HAP-1 (cell line): ENCODE measurements around the gene GPR17.
A peak's percentile ranks its signal among the peaks of the same experiment; 100 is the strongest.

ENCODE experiments used
- DNase-seq, 2 experiments: peaks; one replicate each; pipeline ENCODE4 v3.0.0-alpha.2; 2016 to 2020; ENCODE audit warnings: low spot score in 2 of 2
- H3K27me3 ChIP-seq: fragments of 250-450 bp; sonication (Bioruptor Pico); 2 replicates; pipeline ENCODE4 v1.5.1; 2020; ENCODE audit warnings: low read depth, mild to moderate bottlenecking, moderate library complexity
- H3K36me3 ChIP-seq: fragments of 250-450 bp; sonication (Bioruptor Pico); replicated peaks from 2 replicates; pipeline ENCODE4 v1.5.1; 2020; ENCODE audit warnings: mild to moderate bottlenecking
- H3K4me1 ChIP-seq: fragments of 250-450 bp; sonication (Bioruptor Pico); 2 replicates; pipeline ENCODE4 v1.5.1; 2020; ENCODE audit warnings: mild to moderate bottlenecking
- H3K4me3 ChIP-seq: fragments of 250-450 bp; sonication (Bioruptor Pico); 2 replicates; pipeline ENCODE4 v1.5.1; 2020; ENCODE audit warnings: mild to moderate bottlenecking, moderate library complexity
- H3K9me3 ChIP-seq: fragments of 250-450 bp; sonication (Bioruptor Pico); 2 replicates; pipeline ENCODE4 v1.5.1; 2020; ENCODE audit warnings: mild to moderate bottlenecking, moderate library complexity
- in situ Hi-C: fragments of 300-500 bp; cut with MboI; formaldehyde crosslinking; loops from 3 replicates; pipeline ENCODE4 v1.14.3; 2020; ENCODE audit warnings: low sequenced_read_pairs, inconsistent platforms, mixed read lengths

Gene GPR17

GRCh38 chr2:127664895-127665225, 18.9 kb downstream of the GPR17 start:
- Histone ChIP-seq H3K27me3 (peaks cover 11% of the 10 kb centered on the region; the same call in 1 of the 2 replicates), H3K36me3 (no peaks in the 10 kb centered on the region), H3K9me3 (no peaks in the 10 kb centered on the region), H3K4me3 (no peak overlapping the region), H3K4me1 (no peaks in the 10 kb centered on the region)
- in situ Hi-C loops, result no loop called here
- DNase-seq, result no peak

GRCh38 chr2:127665267-127665893, 19.4 kb downstream of the GPR17 start:
- no peaks in the 10 kb centered on the region for H3K4me1 ChIP-seq
- H3K9me3 ChIP-seq, result no peaks in the 10 kb centered on the region
- in situ Hi-C loops, result no loop called here
- H3K4me3 ChIP-seq, result no peak overlapping the region
- H3K27me3 ChIP-seq, result peaks cover 11% of the 10 kb centered on the region; the same call in 1 of the 2 replicates
- peak in 1 of 2 experiments; percentile 3 for DNase-seq
- H3K36me3 ChIP-seq, result no peaks in the 10 kb centered on the region

GRCh38 chr2:127669056-127669455, 23.1 kb downstream of the GPR17 start:
- Histone ChIP-seq H3K27me3 (peaks cover 11% of the 10 kb centered on the region; the same call in 1 of the 2 replicates), H3K9me3 (no peaks in the 10 kb centered on the region), H3K4me1 (no peaks in the 10 kb centered on the region), H3K36me3 (no peaks in the 10 kb centered on the region), H3K4me3 (no peak overlapping the region)
- in situ Hi-C loops, result no loop called here
- DNase-seq, result no peak

GRCh38 chr2:127670055-127670956, 24.4 kb downstream of the GPR17 start:
- Histone ChIP-seq H3K36me3 (no peaks in the 10 kb centered on the region), H3K4me3 (no peak overlapping the region), H3K9me3 (no peaks in the 10 kb centered on the region), H3K4me1 (no peaks in the 10 kb centered on the region), H3K27me3 (peaks cover 8% of the 10 kb centered on the region; the same call in 1 of the 2 replicates)
- no peak for DNase-seq
- in situ Hi-C loops, result no loop called here

GRCh38 chr2:127670957-127671290, 25.0 kb downstream of the GPR17 start:
- peaks cover 6% of the 10 kb centered on the region; the same call in 1 of the 2 replicates for H3K27me3 ChIP-seq
- DNase-seq, result no peak
- H3K4me3 ChIP-seq, result no peak overlapping the region
- H3K36me3 ChIP-seq, result no peaks in the 10 kb centered on the region
- H3K9me3 ChIP-seq, result no peaks in the 10 kb centered on the region
- in situ Hi-C loops, result no loop called here
- no peaks in the 10 kb centered on the region for H3K4me1 ChIP-seq

- in situ Hi-C loops, result no loop called here
- no peaks in the 10 kb centered on the region for H3K9me3 ChIP-seq
- DNase-seq, result no peak
- H3K36me3 ChIP-seq, result no peaks in the 10 kb centered on the region
- peaks cover 6% of the 10 kb centered on the region; the same call in 1 of the 2 replicates for H3K27me3 ChIP-seq
- H3K4me1 ChIP-seq, result no peaks in the 10 kb centered on the region
- no peak overlapping the region for H3K4me3 ChIP-seq
These were observed 25.8 kb downstream of the GPR17 start for GRCh38 chr2:127671557-127672302.

GRCh38 chr2:127672341-127673224, 26.6 kb downstream of the GPR17 start:
- Histone ChIP-seq H3K9me3 (no peaks in the 10 kb centered on the region), H3K4me3 (no peak overlapping the region), H3K27me3 (peaks cover 7% of the 10 kb centered on the region; the same call in 1 of the 2 replicates), H3K36me3 (no peaks in the 10 kb centered on the region), H3K4me1 (no peaks in the 10 kb centered on the region)
- in situ Hi-C loops, result no loop called here
- DNase-seq, result no peak

GRCh38 chr2:127673291-127674069, 27.5 kb downstream of the GPR17 start:
- Histone ChIP-seq H3K4me1 (no peaks in the 10 kb centered on the region), H3K27me3 (peaks cover 8% of the 10 kb centered on the region; the same call in 1 of the 2 replicates), H3K4me3 (no peak overlapping the region), H3K36me3 (no peaks in the 10 kb centered on the region), H3K9me3 (no peaks in the 10 kb centered on the region)
- in situ Hi-C loops, result no loop called here
- DNase-seq, result no peak

- Histone ChIP-seq H3K9me3 (no peaks in the 10 kb centered on the region), H3K4me3 (peak overlapping the region; percentile 27), H3K4me1 (no peaks in the 10 kb centered on the region), H3K27me3 (peaks cover 8% of the 10 kb centered on the region; the same call in 1 of the 2 replicates), H3K36me3 (no peaks in the 10 kb centered on the region)
- in situ Hi-C loops, result no loop called here
- DNase-seq, result peak in 1 of 2 experiments; percentile 52
These were observed 28.6 kb downstream of the GPR17 start for GRCh38 chr2:127674241-127675209.

GRCh38 chr2:127675331-127676261, 29.6 kb downstream of the GPR17 start, which contains the start of gene LIMS2:
Gene LIMS2 (minus strand): TSS chr2:127675530. CDS start chr2:127675024, 506 bp downstream.
- Histone ChIP-seq H3K36me3 (no peaks in the 10 kb centered on the region), H3K9me3 (no peaks in the 10 kb centered on the region), H3K27me3 (peaks cover 8% of the 10 kb centered on the region; the same call in 1 of the 2 replicates), H3K4me1 (no peaks in the 10 kb centered on the region), H3K4me3 (peak within 1 kb of the TSS; percentile 27)
- in situ Hi-C loops, result no loop called here
- DNase-seq, result no peak

GRCh38 chr2:127676906-127677305, 31.0 kb downstream of the GPR17 start:
- Histone ChIP-seq H3K9me3 (no peaks in the 10 kb centered on the region), H3K4me1 (no peaks in the 10 kb centered on the region), H3K27me3 (peaks cover 8% of the 10 kb centered on the region; the same call in 1 of the 2 replicates), H3K36me3 (no peaks in the 10 kb centered on the region), H3K4me3 (no peak overlapping the region)
- in situ Hi-C loops, result no loop called here
- no peak for DNase-seq
